IPS-18c (cell line): ENCODE measurements around the gene BCL2L1.

ENCODE experiments used
- H3K4me3 ChIP-seq: 2 replicates; pipeline ENCODE4 v1.7.0; 2013; ENCODE audit warnings: low read depth, mild to moderate bottlenecking, low read length, moderate library complexity; ENCODE audit not compliant: insufficient read depth
- H3K9me3 ChIP-seq: one replicate; pipeline ENCODE4 v1.6.1; 2013; ENCODE audit warnings: mild to moderate bottlenecking, low read length, moderate library complexity; ENCODE audit not compliant: control insufficient read depth, insufficient read depth

BCL2L1 gene

GRCh38 chr20:31615416-31615815, 107.3 kb downstream of the BCL2L1 start:
- no peak overlapping the region for H3K4me3 ChIP-seq
- peaks cover 2% of the 10 kb centered on the region for H3K9me3 ChIP-seq
